Mucosa of descending colon (tissue), 3 donors: Measurements from ENCODE around the gene LAMA5. TPM values are rescaled to one million over a fixed set of nuclear protein-coding genes. Genes with fewer than 3 reads are reported as not detected.

Source experiments
- ATAC-seq: fragments of 200-7000 bp; cut with Tn5 transposase; one replicate; pipeline ENCODE4 v1.9.1; 2020; ENCODE audit warnings: mild to moderate bottlenecking, moderate library complexity
- DNase-seq, 3 donors: peaks; one replicate each; pipeline ENCODE4 v3.0.0-alpha.2; 2020
- H3K36me3 ChIP-seq: fragments of 200-600 bp; one replicate; pipeline ENCODE4 v1.8.0; 2021; ENCODE audit warnings: low read depth, mild to moderate bottlenecking
- H3K4me1 ChIP-seq: fragments of 200-600 bp; one replicate; pipeline ENCODE4 v1.8.0; 2021; ENCODE audit warnings: low read depth, mild to moderate bottlenecking
- H3K4me3 ChIP-seq: fragments of 200-600 bp; one replicate; pipeline ENCODE4 v1.8.0; 2021; ENCODE audit warnings: mild to moderate bottlenecking
- H3K9me3 ChIP-seq: fragments of 200-600 bp; one replicate; pipeline ENCODE4 v1.8.0; 2021; ENCODE audit warnings: mild to moderate bottlenecking
- CTCF ChIP-seq: fragments of 200-600 bp; IDR thresholded peaks from one replicate; pipeline ENCODE4 v1.8.0; 2022; ENCODE audit warnings: antibody characterized with exemption, mild to moderate bottlenecking
- intact Hi-C, 2 donors: fragments of 100-400 bp; cut with DNase I in 1 of 2; cut with micrococcal nuclease in 1 of 2; formaldehyde crosslinking; loops; one replicate each; pipeline versions ENCODE4 v1.11.0 to v1.11.1; 2022; cut with DNase I, micrococcal nuclease
- total RNA-seq, 3 donors: library from RNA; stranded (reverse); fragmentation: NEBNext Ultra II Directional in 2 of 3; extraction: Animal tissue kit (Norgen Biotek cat#: 25700) in 2 of 3; gene quantifications; one replicate each; pipeline versions ENCODE4 v1.2.1 to v1.2.4, GENCODE V29; 2021 to 2023
- donor health status: DM: no; HTN: no; CAD: no; lungs with moderate emphysema.
- donor health status: DM: no; HTN: no; CAD: no.
- donor health status: DM: no; HTN: yes; CAD: no.

LAMA5 gene
- total RNA-seq, 3 donors from 2014 or later, result 21.8 to 335 (median 40.7) TPM

- Histone ChIP-seq H3K4me1 (no peaks in the 10 kb centered on the region), H3K4me3 (no peak overlapping the region), H3K36me3 (peaks cover 29% of the 10 kb centered on the region), H3K9me3 (no peaks in the 10 kb centered on the region)
- DNase-seq (no peak), ATAC-seq (no peak)
- intact Hi-C loops, result no loop called here
- no peak for TF ChIP-seq CTCF
These were observed 82.7 kb downstream of the LAMA5 start for GRCh38 chr20:62284448-62284847.

GRCh38 chr20:62282877-62283503, 84.1 kb downstream of the LAMA5 start:
- Histone ChIP-seq H3K4me3 (no peak overlapping the region), H3K4me1 (no peaks in the 10 kb centered on the region), H3K36me3 (peaks cover 32% of the 10 kb centered on the region), H3K9me3 (no peaks in the 10 kb centered on the region)
- intact Hi-C loops, result no loop called here
- no peak for TF ChIP-seq CTCF
- DNase-seq (peak in 1 of 3 donors; percentile 35), ATAC-seq (no peak)

- Histone ChIP-seq H3K4me1 (no peaks in the 10 kb centered on the region), H3K4me3 (no peak overlapping the region), H3K9me3 (no peaks in the 10 kb centered on the region), H3K36me3 (peaks cover 32% of the 10 kb centered on the region)
- no peak for ATAC-seq
- intact Hi-C loops, result no loop called here
- no peak for TF ChIP-seq CTCF
- no peak for DNase-seq
These were observed 85.0 kb downstream of the LAMA5 start for GRCh38 chr20:62282103-62282502.

- TF ChIP-seq CTCF, result no peak
- intact Hi-C loops, result no loop called here
- no peak overlapping the region for H3K4me3 ChIP-seq
- ATAC-seq, result no peak
- H3K9me3 ChIP-seq, result no peaks in the 10 kb centered on the region
- no peaks in the 10 kb centered on the region for H3K4me1 ChIP-seq
- H3K36me3 ChIP-seq, result peaks cover 26% of the 10 kb centered on the region
- DNase-seq, result no peak
These were observed 85.8 kb downstream of the LAMA5 start for GRCh38 chr20:62281161-62281933.

GRCh38 chr20:62280303-62280702, 86.8 kb downstream of the LAMA5 start:
- Histone ChIP-seq H3K36me3 (peaks cover 25% of the 10 kb centered on the region), H3K4me1 (no peaks in the 10 kb centered on the region), H3K9me3 (no peaks in the 10 kb centered on the region), H3K4me3 (no peak overlapping the region)
- ATAC-seq (no peak), DNase-seq (no peak)
- TF ChIP-seq CTCF, result no peak
- intact Hi-C loops, result no loop called here
